Amniotic stem cell (primary cell): ENCODE measurements around the gene RAB40A.
"Not testable (repeated sequence)": the region's sequence is repeated elsewhere in the genome, so short reads cannot be mapped to it uniquely, and the experiment has no call there.

Source experiments
- DNase-seq: peaks from one replicate; lab custom pipeline; 2025; lab: John Stamatoyannopoulos, UW

RAB40A gene

GRCh38 chrX:103523605-103524004, 4.3 kb upstream of the RAB40A start:
- no peak for DNase-seq

- DNase-seq: no peak
These were observed 1.1 kb upstream of the RAB40A start for GRCh38 chrX:103520386-103520785.

GRCh38 chrX:103518571-103518970, 718 bp downstream of the RAB40A start:
- no peak for DNase-seq

GRCh38 chrX:103517246-103517645, 2.0 kb downstream of the RAB40A start:
- no peak for DNase-seq

- DNase-seq: no peak
These were observed 5.7 kb downstream of the RAB40A start for GRCh38 chrX:103513476-103514108.

GRCh38 chrX:103513067-103513466, 6.2 kb downstream of the RAB40A start:
- DNase-seq: no peak

- DNase-seq: no peak
These were observed 9.3 kb downstream of the RAB40A start for GRCh38 chrX:103510031-103510430.

- DNase-seq: no peak
These were observed 15.5 kb downstream of the RAB40A start for GRCh38 chrX:103503853-103504207.

- DNase-seq: no peak
These were observed 16.0 kb downstream of the RAB40A start for GRCh38 chrX:103503163-103503852.

- DNase-seq: no peak
These were observed 20.5 kb downstream of the RAB40A start for GRCh38 chrX:103498786-103499185.

- DNase-seq: no peak
These were observed 23.5 kb downstream of the RAB40A start for GRCh38 chrX:103495786-103496185.

- DNase-seq: not testable (repeated sequence)
These were observed 25.7 kb downstream of the RAB40A start for GRCh38 chrX:103493578-103493977.

- DNase-seq: not testable (repeated sequence)
These were observed 29.6 kb downstream of the RAB40A start for GRCh38 chrX:103489733-103490132.

- DNase-seq: no peak
These were observed 30.5 kb downstream of the RAB40A start for GRCh38 chrX:103488794-103489193.

GRCh38 chrX:103488332-103488731, 31.0 kb downstream of the RAB40A start:
- no peak for DNase-seq

- no peak for DNase-seq
These were observed 35.6 kb downstream of the RAB40A start for GRCh38 chrX:103483720-103484119.

GRCh38 chrX:103480526-103480925, 38.8 kb downstream of the RAB40A start:
- no peak for DNase-seq

GRCh38 chrX:103477496-103477895, 41.8 kb downstream of the RAB40A start:
- DNase-seq: no peak

- no peak for DNase-seq
These were observed 43.9 kb downstream of the RAB40A start for GRCh38 chrX:103475381-103475780.

GRCh38 chrX:103469977-103470376, 49.3 kb downstream of the RAB40A start:
- DNase-seq: not testable (repeated sequence)

GRCh38 chrX:103467887-103468286, 51.4 kb downstream of the RAB40A start:
- DNase-seq: no peak

- DNase-seq: no peak
These were observed 52.1 kb downstream of the RAB40A start for GRCh38 chrX:103467156-103467555.

GRCh38 chrX:103464774-103465117, 54.5 kb downstream of the RAB40A start:
- peak; percentile 27 for DNase-seq
